ENCODE results near the gene RADIL.

DNA sequence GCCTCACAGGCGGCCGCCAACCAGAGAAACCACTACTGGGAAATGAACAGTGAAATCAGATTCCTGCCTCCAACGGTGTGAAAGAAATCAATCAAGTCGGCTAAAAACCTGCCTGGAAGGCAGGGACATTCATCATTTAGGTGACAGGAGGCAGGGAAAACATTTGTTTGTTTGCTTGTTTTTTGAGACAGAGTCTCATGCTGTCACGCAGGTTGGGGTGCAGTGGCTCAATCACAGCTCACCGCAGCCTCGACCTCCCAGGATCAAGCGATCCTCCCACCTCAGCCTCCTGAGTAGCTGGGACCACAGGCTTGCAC is 77.6 kb downstream of the RADIL start:
- TF ChIP-seq, protein P1, sequence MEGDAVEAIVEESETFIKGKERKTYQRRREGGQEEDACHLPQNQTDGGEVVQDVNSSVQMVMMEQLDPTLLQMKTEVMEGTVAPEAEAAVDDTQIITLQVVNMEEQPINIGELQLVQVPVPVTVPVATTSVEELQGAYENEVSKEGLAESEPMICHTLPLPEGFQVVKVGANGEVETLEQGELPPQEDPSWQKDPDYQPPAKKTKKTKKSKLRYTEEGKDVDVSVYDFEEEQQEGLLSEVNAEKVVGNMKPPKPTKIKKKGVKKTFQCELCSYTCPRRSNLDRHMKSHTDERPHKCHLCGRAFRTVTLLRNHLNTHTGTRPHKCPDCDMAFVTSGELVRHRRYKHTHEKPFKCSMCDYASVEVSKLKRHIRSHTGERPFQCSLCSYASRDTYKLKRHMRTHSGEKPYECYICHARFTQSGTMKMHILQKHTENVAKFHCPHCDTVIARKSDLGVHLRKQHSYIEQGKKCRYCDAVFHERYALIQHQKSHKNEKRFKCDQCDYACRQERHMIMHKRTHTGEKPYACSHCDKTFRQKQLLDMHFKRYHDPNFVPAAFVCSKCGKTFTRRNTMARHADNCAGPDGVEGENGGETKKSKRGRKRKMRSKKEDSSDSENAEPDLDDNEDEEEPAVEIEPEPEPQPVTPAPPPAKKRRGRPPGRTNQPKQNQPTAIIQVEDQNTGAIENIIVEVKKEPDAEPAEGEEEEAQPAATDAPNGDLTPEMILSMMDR (IDR thresholded peaks at IDR 0.05) = no peak
- TF ChIP-seq POLR2A (IDR thresholded peaks at IDR 0.05) = no peak

Measured in lower leg skin (tissue), 3 donors.